Measurements from ENCODE around the gene DCDC2B.

DNA sequence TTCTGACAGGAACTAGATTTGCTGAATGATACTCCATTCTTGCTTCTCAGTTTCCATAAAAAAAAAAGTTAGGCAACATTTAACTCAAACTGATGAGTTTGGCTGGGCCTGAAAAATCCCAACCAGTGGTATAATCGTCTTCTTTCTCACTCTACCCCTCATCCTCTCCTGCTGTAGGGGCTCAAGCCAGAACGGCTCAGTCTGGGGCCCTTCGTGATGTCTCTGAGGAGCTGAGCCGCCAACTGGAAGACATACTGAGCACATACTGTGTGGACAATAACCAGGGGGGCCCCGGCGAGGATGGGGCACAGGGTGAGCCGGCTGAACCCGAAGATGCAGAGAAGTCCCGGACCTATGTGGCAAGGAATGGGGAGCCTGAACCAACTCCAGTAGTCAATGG lies 27.8 kb upstream of the DCDC2B start:
- TF ChIP-seq CTCF (IDR thresholded peaks at IDR 0.05), result no peak
- TF ChIP-seq POLR2A (IDR thresholded peaks at IDR 0.05), result no peak

Data from right lobe of liver (tissue), 4 donors.